ENCODE measurements around the gene CDKN2A.

Gene CDKN2A

GRCh38 chr9:22033012-22033630 is 38.9 kb upstream of the CDKN2A start:
- Histone ChIP-seq H3K9me3 (ENCODE audit: insufficient read depth, low read length) (no peaks in the 10 kb centered on the region), H3K36me3 (ENCODE audit: low read length) (no peaks in the 10 kb centered on the region), H3K27ac (ENCODE audit: low read depth, low read length) (no peak overlapping the region), H3K79me2 (ENCODE audit: insufficient read depth, low read length) (no peaks in the 10 kb centered on the region), H3K9ac (ENCODE audit: low read length) (no peak overlapping the region), H3K4me2 (ENCODE audit: low read depth, low read length, poor library complexity, severe bottlenecking) (no peak overlapping the region), H3K9me2 (replicated peaks; ENCODE audit: insufficient read depth, low read length) (no peaks in the 10 kb centered on the region), H3F3A (ENCODE audit: insufficient read depth) (no peaks in the 10 kb centered on the region), H3K27me3 (ENCODE audit: low read length) (no peaks in the 10 kb centered on the region), H2AFZ (ENCODE audit: low read depth, low read length, severe bottlenecking) (no peak overlapping the region), H3K4me3 (ENCODE audit: insufficient read depth, low read length, poor library complexity, severe bottlenecking) (no peak overlapping the region), H4K20me1 (ENCODE audit: low read depth, low read length) (no peaks in the 10 kb centered on the region)
- TF ChIP-seq EZH2phosphoT487 (conservative IDR thresholded peaks at IDR 0.05; ENCODE audit: low read length) (no peak), CTCF (IDR thresholded peaks at IDR 0.05; ENCODE audit: insufficient read depth, low read length, poor library complexity, severe bottlenecking) (no peak)

- no peak overlapping the region for H3K4me2 ChIP-seq (ENCODE audit: low read depth, low read length, poor library complexity, severe bottlenecking)
Observed at GRCh38 chr9:22031655-22032411, 37.6 kb upstream of the CDKN2A start.

GRCh38 chr9:22030101-22030598 is 36.0 kb upstream of the CDKN2A start:
- H3K4me3 ChIP-seq (ENCODE audit: insufficient read depth, low read length, poor library complexity, severe bottlenecking), result no peak overlapping the region
- H2AFZ ChIP-seq (ENCODE audit: low read depth, low read length, severe bottlenecking), result peak overlapping the region; percentile 39
- H3K9me3 ChIP-seq (ENCODE audit: insufficient read depth, low read length), result no peaks in the 10 kb centered on the region
- H4K20me1 ChIP-seq (ENCODE audit: low read depth, low read length), result no peaks in the 10 kb centered on the region
- H3K27ac ChIP-seq (ENCODE audit: low read depth, low read length), result no peak overlapping the region
- TF ChIP-seq CTCF (IDR thresholded peaks at IDR 0.05; ENCODE audit: insufficient read depth, low read length, poor library complexity, severe bottlenecking) (no peak), EZH2phosphoT487 (conservative IDR thresholded peaks at IDR 0.05; ENCODE audit: low read length) (no peak)
- H3K9me2 ChIP-seq (replicated peaks; ENCODE audit: insufficient read depth, low read length), result no peaks in the 10 kb centered on the region
- peak overlapping the region; percentile 21 for H3K4me2 ChIP-seq (ENCODE audit: low read depth, low read length, poor library complexity, severe bottlenecking)
- H3K27me3 ChIP-seq (ENCODE audit: low read length), result no peaks in the 10 kb centered on the region
- no peak overlapping the region for H3K9ac ChIP-seq (ENCODE audit: low read length)
- no peaks in the 10 kb centered on the region for H3K36me3 ChIP-seq (ENCODE audit: low read length)
- no peaks in the 10 kb centered on the region for H3K79me2 ChIP-seq (ENCODE audit: insufficient read depth, low read length)
- no peaks in the 10 kb centered on the region for H3F3A ChIP-seq (ENCODE audit: insufficient read depth)

More at GRCh38 chr9:22031655-22032411, 37.6 kb upstream of the CDKN2A start:
- Histone ChIP-seq H3K9me2 (replicated peaks; ENCODE audit: insufficient read depth, low read length) (no peaks in the 10 kb centered on the region), H3K79me2 (ENCODE audit: insufficient read depth, low read length) (no peaks in the 10 kb centered on the region), H3K36me3 (ENCODE audit: low read length) (no peaks in the 10 kb centered on the region), H3K27me3 (ENCODE audit: low read length) (no peaks in the 10 kb centered on the region), H3K27ac (ENCODE audit: low read depth, low read length) (no peak overlapping the region), H3K9ac (ENCODE audit: low read length) (no peak overlapping the region), H2AFZ (ENCODE audit: low read depth, low read length, severe bottlenecking) (no peak overlapping the region), H3K4me3 (ENCODE audit: insufficient read depth, low read length, poor library complexity, severe bottlenecking) (no peak overlapping the region), H4K20me1 (ENCODE audit: low read depth, low read length) (no peaks in the 10 kb centered on the region), H3F3A (ENCODE audit: insufficient read depth) (no peaks in the 10 kb centered on the region), H3K9me3 (ENCODE audit: insufficient read depth, low read length) (no peaks in the 10 kb centered on the region)
- TF ChIP-seq CTCF (IDR thresholded peaks at IDR 0.05; ENCODE audit: insufficient read depth, low read length, poor library complexity, severe bottlenecking), result no peak
